Measurements from ENCODE around the gene ANAPC15. TPM values are rescaled to one million over a fixed set of nuclear protein-coding genes. Genes with fewer than 3 reads are reported as not detected.

ANAPC15 gene
- total RNA-seq (2021; ENCODE audit: unreplicated experiment): 65.6 TPM
- 97.2 and 98.8 TPM in 2 replicates for polyA plus RNA-seq (2012)
- percentile 71 among the genes with signal in this experiment for Bru-seq, nascent RNA
- percentile 78 among the genes with signal in this experiment for BruChase-seq, experiment 1, labeled RNA remaining after a 6-hour chase
- BruChase-seq, experiment 2, labeled RNA remaining after a 2-hour chase: percentile 66 among the genes with signal in this experiment
- long read RNA-seq, transcript ANAPC15-208 (6 exons, 867 nt): minor isoform, 12 of 54 reads
- long read RNA-seq, transcript ANAPC15-201 (6 exons, 886 nt): major isoform, 27 of 54 reads
- long read RNA-seq, partial matches to known transcripts: 2 of 54 reads
- long read RNA-seq, other reads (novel, unspliced or antisense): 7 of 54 reads

DNA sequence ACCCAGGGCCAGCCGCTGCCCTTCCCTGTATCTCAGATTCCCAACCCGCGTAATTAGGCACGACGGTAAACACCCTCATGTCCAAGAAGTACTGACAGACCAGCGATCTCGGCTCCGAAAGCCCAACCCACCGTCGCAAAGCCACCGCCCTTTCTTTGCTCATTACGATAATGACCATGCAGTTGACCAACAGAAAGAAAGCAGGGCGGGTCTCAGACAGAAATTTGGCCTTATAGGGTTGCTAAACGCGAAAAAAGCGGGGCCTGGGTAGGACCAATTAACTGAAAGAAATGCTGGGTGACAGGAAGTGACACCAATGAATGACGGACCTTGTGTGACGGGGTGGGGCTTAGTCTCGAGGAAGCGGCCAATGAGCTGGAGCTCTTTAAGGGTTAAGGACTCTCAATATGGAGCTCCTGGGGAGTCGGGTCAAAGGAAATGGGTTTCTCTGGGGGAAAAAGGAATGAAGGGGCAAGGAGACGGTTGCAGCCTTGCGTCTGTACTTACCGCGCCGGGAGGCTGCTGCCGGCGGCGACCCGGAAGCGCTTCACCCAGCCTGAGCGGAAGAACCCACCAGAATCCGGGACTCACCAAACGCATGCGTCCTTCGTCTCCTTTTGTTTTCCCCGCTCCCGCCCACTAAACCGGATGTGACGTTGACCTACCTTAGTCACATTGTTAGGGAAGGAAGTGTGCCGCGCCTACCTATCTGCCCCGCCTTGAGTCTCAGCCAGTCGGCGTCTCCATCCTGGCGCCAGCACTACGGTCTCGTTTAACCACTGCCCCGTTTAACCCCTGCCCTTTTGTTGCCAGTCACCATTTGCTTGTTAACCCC, at the start of gene ANAPC15:
Gene ANAPC15 (minus strand): TSS at position 553 of the 835 bp plus-strand sequence. CDS start 1,419 bp downstream, outside the sequence.
- H3K79me2 ChIP-seq (ENCODE audit: insufficient read depth, low read length): no peaks in the 10 kb centered on the region
- ChIA-PET POLR2A (interaction anchor here (0.6 to 1.6 kb wide), 7 partner anchors 12 to 126 kb away, joined by 3 to 6 read pairs (median 3); no protein-coding TSS in a partner anchor), CTCF (interaction anchor here (1.0 to 1.5 kb wide), 2 partner anchors 87 to 319 kb away, joined by 4 read pairs; no protein-coding TSS in a partner anchor), RAD21 (ENCODE audit: low non-redundant PET in 1 of 2, low total read pairs in 2 of 2, uncharacterized antibody in 2 of 2, unreplicated experiment in 2 of 2) (interaction anchor here in 1 of 2 experiments (0.6 kb wide), 1 partner anchor 10 kb away, joined by 3 read pairs; no protein-coding TSS in a partner anchor)
- H3K36me3 ChIP-seq (ENCODE audit: control insufficient read depth in 1 of 2, insufficient read depth in 2 of 2, low read length in 2 of 2): no peaks in the 10 kb centered on the region
- no peak within 1 kb of the TSS for H2AFZ ChIP-seq (ENCODE audit: low read depth, low read length, poor library complexity, severe bottlenecking)
- peaks cover 4 to 20% of the 10 kb centered on the region in 2 experiments; a peak in 3 of 4 replicates for H3K4me1 ChIP-seq (ENCODE audit: control insufficient read depth in 1 of 2, insufficient read depth in 2 of 2, low read length in 2 of 2)
- peak within 1 kb of the TSS; percentile 83 for H3K9ac ChIP-seq (ENCODE audit: low read length)
- ATAC-seq: peak; percentile 91
- H3K4me3 ChIP-seq (replicated peaks in 1 of 2; ENCODE audit: low read depth in 1 of 2, low read length in 2 of 2): peak within 1 kb of the TSS; percentile 60 to 82
- peak within 1 kb of the TSS; percentile 74 for H3K4me2 ChIP-seq (ENCODE audit: low read length)
- no peaks in the 10 kb centered on the region for H3K9me3 ChIP-seq (ENCODE audit: control insufficient read depth in 1 of 2, insufficient read depth in 1 of 2, low read depth in 1 of 2, low read length in 2 of 2)
- DNase-seq (ENCODE audit: low read depth, low spot score): peak; percentile 99
- intact Hi-C loops (cut with micrococcal nuclease): loop anchor here (1.0 to 10.0 kb wide), 2 partner anchors 9 to 322 kb away; partner anchors contain the start of genes CLPB and LAMTOR1
- H3K9me2 ChIP-seq (ENCODE audit: insufficient read depth): no peaks in the 10 kb centered on the region
- BruUV-seq (replicated peaks): no TSS peak
- no peaks in the 10 kb centered on the region for H3K27me3 ChIP-seq (ENCODE audit: insufficient read depth, low read length)
- peak within 1 kb of the TSS; percentile 76 for H3K27ac ChIP-seq (ENCODE audit: low read depth, low read length)
- no peaks in the 10 kb centered on the region for H4K20me1 ChIP-seq (ENCODE audit: insufficient read depth)
- TF ChIP-seq, protein P1, sequence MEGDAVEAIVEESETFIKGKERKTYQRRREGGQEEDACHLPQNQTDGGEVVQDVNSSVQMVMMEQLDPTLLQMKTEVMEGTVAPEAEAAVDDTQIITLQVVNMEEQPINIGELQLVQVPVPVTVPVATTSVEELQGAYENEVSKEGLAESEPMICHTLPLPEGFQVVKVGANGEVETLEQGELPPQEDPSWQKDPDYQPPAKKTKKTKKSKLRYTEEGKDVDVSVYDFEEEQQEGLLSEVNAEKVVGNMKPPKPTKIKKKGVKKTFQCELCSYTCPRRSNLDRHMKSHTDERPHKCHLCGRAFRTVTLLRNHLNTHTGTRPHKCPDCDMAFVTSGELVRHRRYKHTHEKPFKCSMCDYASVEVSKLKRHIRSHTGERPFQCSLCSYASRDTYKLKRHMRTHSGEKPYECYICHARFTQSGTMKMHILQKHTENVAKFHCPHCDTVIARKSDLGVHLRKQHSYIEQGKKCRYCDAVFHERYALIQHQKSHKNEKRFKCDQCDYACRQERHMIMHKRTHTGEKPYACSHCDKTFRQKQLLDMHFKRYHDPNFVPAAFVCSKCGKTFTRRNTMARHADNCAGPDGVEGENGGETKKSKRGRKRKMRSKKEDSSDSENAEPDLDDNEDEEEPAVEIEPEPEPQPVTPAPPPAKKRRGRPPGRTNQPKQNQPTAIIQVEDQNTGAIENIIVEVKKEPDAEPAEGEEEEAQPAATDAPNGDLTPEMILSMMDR (IDR thresholded peaks at IDR 0.05 in 2 of 3, conservative IDR thresholded peaks at IDR 0.05 in 1 of 3; ENCODE audit: borderline replicate concordance in 1 of 3, insufficient read depth in 1 of 3, low read depth in 2 of 3, low read length in 2 of 3): no peak
- TF ChIP-seq JUND (IDR thresholded peaks at IDR 0.05): no peak
- TF ChIP-seq SP1 (IDR thresholded peaks at IDR 0.05; ENCODE audit: low read depth): peak; percentile 94
- TF ChIP-seq POLR2AphosphoS5 (IDR thresholded peaks at IDR 0.05; ENCODE audit: low read depth, low read length): peak; percentile 100
- TF ChIP-seq, protein P2, sequence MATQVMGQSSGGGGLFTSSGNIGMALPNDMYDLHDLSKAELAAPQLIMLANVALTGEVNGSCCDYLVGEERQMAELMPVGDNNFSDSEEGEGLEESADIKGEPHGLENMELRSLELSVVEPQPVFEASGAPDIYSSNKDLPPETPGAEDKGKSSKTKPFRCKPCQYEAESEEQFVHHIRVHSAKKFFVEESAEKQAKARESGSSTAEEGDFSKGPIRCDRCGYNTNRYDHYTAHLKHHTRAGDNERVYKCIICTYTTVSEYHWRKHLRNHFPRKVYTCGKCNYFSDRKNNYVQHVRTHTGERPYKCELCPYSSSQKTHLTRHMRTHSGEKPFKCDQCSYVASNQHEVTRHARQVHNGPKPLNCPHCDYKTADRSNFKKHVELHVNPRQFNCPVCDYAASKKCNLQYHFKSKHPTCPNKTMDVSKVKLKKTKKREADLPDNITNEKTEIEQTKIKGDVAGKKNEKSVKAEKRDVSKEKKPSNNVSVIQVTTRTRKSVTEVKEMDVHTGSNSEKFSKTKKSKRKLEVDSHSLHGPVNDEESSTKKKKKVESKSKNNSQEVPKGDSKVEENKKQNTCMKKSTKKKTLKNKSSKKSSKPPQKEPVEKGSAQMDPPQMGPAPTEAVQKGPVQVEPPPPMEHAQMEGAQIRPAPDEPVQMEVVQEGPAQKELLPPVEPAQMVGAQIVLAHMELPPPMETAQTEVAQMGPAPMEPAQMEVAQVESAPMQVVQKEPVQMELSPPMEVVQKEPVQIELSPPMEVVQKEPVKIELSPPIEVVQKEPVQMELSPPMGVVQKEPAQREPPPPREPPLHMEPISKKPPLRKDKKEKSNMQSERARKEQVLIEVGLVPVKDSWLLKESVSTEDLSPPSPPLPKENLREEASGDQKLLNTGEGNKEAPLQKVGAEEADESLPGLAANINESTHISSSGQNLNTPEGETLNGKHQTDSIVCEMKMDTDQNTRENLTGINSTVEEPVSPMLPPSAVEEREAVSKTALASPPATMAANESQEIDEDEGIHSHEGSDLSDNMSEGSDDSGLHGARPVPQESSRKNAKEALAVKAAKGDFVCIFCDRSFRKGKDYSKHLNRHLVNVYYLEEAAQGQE (IDR thresholded peaks at IDR 0.05; ENCODE audit: low read depth): no peak
- no peak for TF ChIP-seq YY1 (IDR thresholded peaks at IDR 0.05; ENCODE audit: extremely low read depth, insufficient replicate concordance, low read depth, low read length)
- TF ChIP-seq, protein P3, sequence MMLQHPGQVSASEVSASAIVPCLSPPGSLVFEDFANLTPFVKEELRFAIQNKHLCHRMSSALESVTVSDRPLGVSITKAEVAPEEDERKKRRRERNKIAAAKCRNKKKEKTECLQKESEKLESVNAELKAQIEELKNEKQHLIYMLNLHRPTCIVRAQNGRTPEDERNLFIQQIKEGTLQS (IDR thresholded peaks at IDR 0.05): no peak
- TF ChIP-seq RAD21 (IDR thresholded peaks at IDR 0.05; ENCODE audit: low read depth): no peak
- peak; percentile 71; the same call in 1 of the 2 replicates for TF ChIP-seq ELF1 (IDR thresholded peaks at IDR 0.05; ENCODE audit: borderline replicate concordance, low read depth)
- peak; percentile 81 for TF ChIP-seq EGR1 (IDR thresholded peaks at IDR 0.05; ENCODE audit: low read depth)
- peak; percentile 99 for TF ChIP-seq SRF (IDR thresholded peaks at IDR 0.05; ENCODE audit: low read depth)
- TF ChIP-seq, protein P4, sequence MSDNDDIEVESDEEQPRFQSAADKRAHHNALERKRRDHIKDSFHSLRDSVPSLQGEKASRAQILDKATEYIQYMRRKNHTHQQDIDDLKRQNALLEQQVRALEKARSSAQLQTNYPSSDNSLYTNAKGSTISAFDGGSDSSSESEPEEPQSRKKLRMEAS (IDR thresholded peaks at IDR 0.05): peak; percentile 41; the same call in 1 of the 2 replicates
- no peak for TF ChIP-seq EZH2phosphoT487 (IDR thresholded peaks at IDR 0.05; ENCODE audit: borderline replicate concordance)
- no peak for TF ChIP-seq CEBPB (IDR thresholded peaks at IDR 0.05; ENCODE audit: low read depth)
- no peak for TF ChIP-seq EZH2 (IDR thresholded peaks at IDR 0.05)
- peak; percentile 85 for TF ChIP-seq TCF7L2 (IDR thresholded peaks at IDR 0.05; ENCODE audit: borderline replicate concordance, extremely low read depth, insufficient read depth, insufficient read length)
- TF ChIP-seq SIN3A (IDR thresholded peaks at IDR 0.05; ENCODE audit: low read depth): peak; percentile 68

Data from HCT116 (cell line).